Measurements from ENCODE around the gene LAMC2.

The LAMC2 gene

DNA sequence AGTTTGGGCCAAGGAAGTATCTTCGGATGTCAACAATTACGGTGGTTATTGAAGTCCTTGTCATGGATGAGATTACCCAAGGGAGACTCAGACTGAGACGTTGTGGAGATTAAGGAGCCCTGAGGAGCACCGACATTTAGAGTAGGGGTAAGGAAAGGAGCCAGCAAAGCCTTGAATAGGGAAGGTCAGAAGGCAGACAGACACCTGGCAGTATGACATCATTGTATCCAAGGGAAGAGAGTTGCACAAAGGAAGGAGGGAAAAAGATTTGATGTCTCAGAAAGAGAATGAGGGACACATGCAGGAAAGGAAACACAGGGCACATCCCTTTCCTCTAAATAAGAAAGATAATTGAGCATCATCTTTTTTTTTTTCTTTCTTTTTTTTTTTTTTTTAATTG is 11.7 kb downstream of the LAMC2 start:
- Histone ChIP-seq H3K79me2 (ENCODE audit: insufficient read depth, low read length) (no peaks in the 10 kb centered on the region), H3K27ac (ENCODE audit: low read length) (no peak overlapping the region), H4K20me1 (ENCODE audit: insufficient read depth, low read length) (peaks cover 3% of the 10 kb centered on the region; the same call in 1 of the 2 replicates), H3K4me1 (ENCODE audit: insufficient read depth, low read length) (peaks cover 33% of the 10 kb centered on the region), H3K4me3 (ENCODE audit: low read depth in 1 of 2, low read length in 2 of 2) (no peak overlapping the region), H2AFZ (ENCODE audit: low read depth, low read length) (no peak overlapping the region), H3K4me2 (ENCODE audit: insufficient read depth, low read length) (no peak overlapping the region), H3K9me3 (ENCODE audit: insufficient read depth, low read length, severe bottlenecking) (no peaks in the 10 kb centered on the region), H3K27me3 (ENCODE audit: insufficient read depth, low read length, poor library complexity) (peaks cover 5% of the 10 kb centered on the region), H3K36me3 (ENCODE audit: insufficient read depth, low read length) (no peaks in the 10 kb centered on the region), H3K9ac (ENCODE audit: low read depth, low read length) (no peak overlapping the region)
- DNase-seq: no peak
- ATAC-seq (ENCODE audit: insufficient read depth, low read depth): no peak
- TF ChIP-seq, protein P1, sequence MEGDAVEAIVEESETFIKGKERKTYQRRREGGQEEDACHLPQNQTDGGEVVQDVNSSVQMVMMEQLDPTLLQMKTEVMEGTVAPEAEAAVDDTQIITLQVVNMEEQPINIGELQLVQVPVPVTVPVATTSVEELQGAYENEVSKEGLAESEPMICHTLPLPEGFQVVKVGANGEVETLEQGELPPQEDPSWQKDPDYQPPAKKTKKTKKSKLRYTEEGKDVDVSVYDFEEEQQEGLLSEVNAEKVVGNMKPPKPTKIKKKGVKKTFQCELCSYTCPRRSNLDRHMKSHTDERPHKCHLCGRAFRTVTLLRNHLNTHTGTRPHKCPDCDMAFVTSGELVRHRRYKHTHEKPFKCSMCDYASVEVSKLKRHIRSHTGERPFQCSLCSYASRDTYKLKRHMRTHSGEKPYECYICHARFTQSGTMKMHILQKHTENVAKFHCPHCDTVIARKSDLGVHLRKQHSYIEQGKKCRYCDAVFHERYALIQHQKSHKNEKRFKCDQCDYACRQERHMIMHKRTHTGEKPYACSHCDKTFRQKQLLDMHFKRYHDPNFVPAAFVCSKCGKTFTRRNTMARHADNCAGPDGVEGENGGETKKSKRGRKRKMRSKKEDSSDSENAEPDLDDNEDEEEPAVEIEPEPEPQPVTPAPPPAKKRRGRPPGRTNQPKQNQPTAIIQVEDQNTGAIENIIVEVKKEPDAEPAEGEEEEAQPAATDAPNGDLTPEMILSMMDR (IDR thresholded peaks at IDR 0.05; ENCODE audit: borderline replicate concordance, extremely low read depth, low read length, poor library complexity, severe bottlenecking): no peak
- TF ChIP-seq EZH2 (IDR thresholded peaks at IDR 0.05; ENCODE audit: borderline replicate concordance, low read depth, low read length, severe bottlenecking): no peak

DNA sequence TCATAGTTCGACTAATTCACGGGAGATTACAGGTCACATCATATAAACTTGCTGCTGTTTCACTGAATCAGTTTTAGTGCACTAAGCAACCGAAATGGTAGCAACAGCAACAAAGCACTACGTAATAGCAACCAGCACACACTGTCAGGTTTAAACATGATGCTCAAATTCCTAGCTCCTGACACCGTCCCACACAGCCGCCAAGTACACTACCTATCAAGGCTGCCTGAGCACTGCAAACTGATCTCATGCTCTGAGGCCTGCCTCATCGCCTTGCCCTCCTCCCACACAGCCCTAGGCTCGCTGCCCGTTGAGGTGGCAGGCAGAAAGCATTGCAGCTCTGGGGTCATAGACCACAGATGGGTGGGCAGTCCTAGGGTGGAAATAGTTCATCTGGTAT is 12.4 kb downstream of the LAMC2 start:
- Histone ChIP-seq H3K4me3 (ENCODE audit: low read depth in 1 of 2, low read length in 2 of 2) (no peak overlapping the region), H3K79me2 (ENCODE audit: insufficient read depth, low read length) (no peaks in the 10 kb centered on the region), H3K9me3 (ENCODE audit: insufficient read depth, low read length, severe bottlenecking) (no peaks in the 10 kb centered on the region), H3K9ac (ENCODE audit: low read depth, low read length) (no peak overlapping the region), H3K4me1 (ENCODE audit: insufficient read depth, low read length) (peaks cover 34% of the 10 kb centered on the region), H3K4me2 (ENCODE audit: insufficient read depth, low read length) (no peak overlapping the region), H3K27ac (ENCODE audit: low read length) (no peak overlapping the region), H2AFZ (ENCODE audit: low read depth, low read length) (no peak overlapping the region), H3K36me3 (ENCODE audit: insufficient read depth, low read length) (no peaks in the 10 kb centered on the region), H4K20me1 (ENCODE audit: insufficient read depth, low read length) (peaks cover 3% of the 10 kb centered on the region; the same call in 1 of the 2 replicates), H3K27me3 (ENCODE audit: insufficient read depth, low read length, poor library complexity) (peaks cover 5% of the 10 kb centered on the region)
- DNase-seq: no peak
- no peak for ATAC-seq (ENCODE audit: insufficient read depth, low read depth)
- TF ChIP-seq EZH2 (IDR thresholded peaks at IDR 0.05; ENCODE audit: borderline replicate concordance, low read depth, low read length, severe bottlenecking): no peak
- TF ChIP-seq, protein P1 (IDR thresholded peaks at IDR 0.05; ENCODE audit: borderline replicate concordance, extremely low read depth, low read length, poor library complexity, severe bottlenecking): no peak

DNA sequence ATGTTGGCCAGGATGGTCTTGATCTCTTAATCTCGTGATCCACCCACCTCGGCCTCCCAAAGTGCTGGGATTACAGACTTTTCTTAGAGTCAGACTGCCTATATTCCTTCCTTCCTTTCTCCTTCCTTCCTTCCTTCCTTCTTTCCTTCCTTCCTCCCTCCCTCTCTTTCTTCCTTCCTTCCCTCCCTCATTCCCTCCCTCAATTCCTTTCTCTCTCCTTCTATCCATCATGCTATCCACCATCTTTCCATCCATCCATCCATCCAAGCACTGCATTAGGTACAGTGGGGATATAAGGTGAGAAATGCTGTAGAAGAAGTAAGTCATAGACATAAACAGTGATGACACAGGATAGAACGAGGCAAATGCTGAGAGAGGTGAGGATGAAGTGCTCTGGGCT is 13.2 kb downstream of the LAMC2 start:
- no peaks in the 10 kb centered on the region for H3K9me3 ChIP-seq (ENCODE audit: insufficient read depth, low read length, severe bottlenecking)
- DNase-seq: no peak
- H3K79me2 ChIP-seq (ENCODE audit: insufficient read depth, low read length): no peaks in the 10 kb centered on the region
- H3K4me1 ChIP-seq (ENCODE audit: insufficient read depth, low read length): peaks cover 26% of the 10 kb centered on the region
- H3K9ac ChIP-seq (ENCODE audit: low read depth, low read length): no peak overlapping the region
- H4K20me1 ChIP-seq (ENCODE audit: insufficient read depth, low read length): peaks cover 3% of the 10 kb centered on the region; the same call in 1 of the 2 replicates
- peaks cover 5% of the 10 kb centered on the region for H3K27me3 ChIP-seq (ENCODE audit: insufficient read depth, low read length, poor library complexity)
- no peak overlapping the region for H2AFZ ChIP-seq (ENCODE audit: low read depth, low read length)
- no peak overlapping the region for H3K27ac ChIP-seq (ENCODE audit: low read length)
- no peak for ATAC-seq (ENCODE audit: insufficient read depth, low read depth)
- H3K4me3 ChIP-seq (ENCODE audit: low read depth in 1 of 2, low read length in 2 of 2): no peak overlapping the region
- no peaks in the 10 kb centered on the region for H3K36me3 ChIP-seq (ENCODE audit: insufficient read depth, low read length)
- H3K4me2 ChIP-seq (ENCODE audit: insufficient read depth, low read length): no peak overlapping the region
- no peak for TF ChIP-seq EZH2 (IDR thresholded peaks at IDR 0.05; ENCODE audit: borderline replicate concordance, low read depth, low read length, severe bottlenecking)
- TF ChIP-seq, protein P1 (IDR thresholded peaks at IDR 0.05; ENCODE audit: borderline replicate concordance, extremely low read depth, low read length, poor library complexity, severe bottlenecking): no peak

DNA sequence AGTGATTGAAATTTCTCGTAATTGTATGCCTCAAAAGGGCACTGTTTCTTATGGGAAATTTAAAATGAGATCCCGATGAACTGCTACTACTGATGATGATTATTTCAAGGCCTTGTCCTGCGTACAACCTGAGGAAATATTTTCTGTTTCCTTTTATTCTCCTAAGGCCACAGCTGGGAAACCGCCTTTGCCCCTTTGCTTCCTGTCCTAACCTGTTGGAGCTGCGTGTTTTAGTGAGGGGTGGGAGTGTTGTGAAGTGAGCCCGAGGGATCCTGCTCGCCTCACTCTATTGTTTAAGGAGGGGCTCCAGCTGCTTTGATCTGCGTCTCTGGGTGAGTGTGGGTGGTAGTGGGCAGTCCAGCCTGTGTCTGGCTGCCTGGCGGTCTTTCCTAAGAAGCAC is 14.4 kb downstream of the LAMC2 start:
- H3K27me3 ChIP-seq (ENCODE audit: insufficient read depth, low read length, poor library complexity): peaks cover 5% of the 10 kb centered on the region
- no peak for DNase-seq
- no peak overlapping the region for H3K9ac ChIP-seq (ENCODE audit: low read depth, low read length)
- H3K36me3 ChIP-seq (ENCODE audit: insufficient read depth, low read length): no peaks in the 10 kb centered on the region
- H3K4me3 ChIP-seq (ENCODE audit: low read depth in 1 of 2, low read length in 2 of 2): no peak overlapping the region
- TF ChIP-seq, protein P1 (IDR thresholded peaks at IDR 0.05; ENCODE audit: borderline replicate concordance, extremely low read depth, low read length, poor library complexity, severe bottlenecking): no peak
- H3K4me2 ChIP-seq (ENCODE audit: insufficient read depth, low read length): no peak overlapping the region
- no peak overlapping the region for H3K27ac ChIP-seq (ENCODE audit: low read length)
- peaks cover 14% of the 10 kb centered on the region for H3K4me1 ChIP-seq (ENCODE audit: insufficient read depth, low read length)
- H4K20me1 ChIP-seq (ENCODE audit: insufficient read depth, low read length): no peaks in the 10 kb centered on the region; the same call in 1 of the 2 replicates
- ATAC-seq (ENCODE audit: insufficient read depth, low read depth): no peak
- no peaks in the 10 kb centered on the region for H3K79me2 ChIP-seq (ENCODE audit: insufficient read depth, low read length)
- H2AFZ ChIP-seq (ENCODE audit: low read depth, low read length): no peak overlapping the region
- H3K9me3 ChIP-seq (ENCODE audit: insufficient read depth, low read length, severe bottlenecking): no peaks in the 10 kb centered on the region
